ENCODE measurements around the gene PTPRT.

GRCh38 chr20:42308171-42308570 is 881.5 kb downstream of the PTPRT start:
- TF ChIP-seq POLR2A (IDR thresholded peaks at IDR 0.05) (no peak), CTCF (IDR thresholded peaks at IDR 0.05) (no peak), POLR2AphosphoS5 (IDR thresholded peaks at IDR 0.05; ENCODE audit: insufficient read depth in 1 of 2, low read depth in 1 of 2) (no peak)
